Vein endothelial cell (primary cell): Measurements from ENCODE around the gene NANS. TPM values are rescaled to one million over a fixed set of nuclear protein-coding genes. Genes with fewer than 3 reads are reported as not detected.

Source experiments
- small RNA-seq: library from RNA; depleted of rRNA; stranded (forward); fragments of <200 nt; gene quantifications from one replicate; pipeline ENCODE3, GENCODE V24; 2012
- total RNA-seq: library from RNA; depleted of rRNA; stranded (reverse); fragments of >200 nt; gene quantifications from 2 replicates; pipeline ENCODE4 v1.2.3, GENCODE V29; 2012

The NANS gene, protein sequence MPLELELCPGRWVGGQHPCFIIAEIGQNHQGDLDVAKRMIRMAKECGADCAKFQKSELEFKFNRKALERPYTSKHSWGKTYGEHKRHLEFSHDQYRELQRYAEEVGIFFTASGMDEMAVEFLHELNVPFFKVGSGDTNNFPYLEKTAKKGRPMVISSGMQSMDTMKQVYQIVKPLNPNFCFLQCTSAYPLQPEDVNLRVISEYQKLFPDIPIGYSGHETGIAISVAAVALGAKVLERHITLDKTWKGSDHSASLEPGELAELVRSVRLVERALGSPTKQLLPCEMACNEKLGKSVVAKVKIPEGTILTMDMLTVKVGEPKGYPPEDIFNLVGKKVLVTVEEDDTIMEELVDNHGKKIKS
- 79.4 and 91.4 TPM in 2 replicates for total RNA-seq

DNA sequence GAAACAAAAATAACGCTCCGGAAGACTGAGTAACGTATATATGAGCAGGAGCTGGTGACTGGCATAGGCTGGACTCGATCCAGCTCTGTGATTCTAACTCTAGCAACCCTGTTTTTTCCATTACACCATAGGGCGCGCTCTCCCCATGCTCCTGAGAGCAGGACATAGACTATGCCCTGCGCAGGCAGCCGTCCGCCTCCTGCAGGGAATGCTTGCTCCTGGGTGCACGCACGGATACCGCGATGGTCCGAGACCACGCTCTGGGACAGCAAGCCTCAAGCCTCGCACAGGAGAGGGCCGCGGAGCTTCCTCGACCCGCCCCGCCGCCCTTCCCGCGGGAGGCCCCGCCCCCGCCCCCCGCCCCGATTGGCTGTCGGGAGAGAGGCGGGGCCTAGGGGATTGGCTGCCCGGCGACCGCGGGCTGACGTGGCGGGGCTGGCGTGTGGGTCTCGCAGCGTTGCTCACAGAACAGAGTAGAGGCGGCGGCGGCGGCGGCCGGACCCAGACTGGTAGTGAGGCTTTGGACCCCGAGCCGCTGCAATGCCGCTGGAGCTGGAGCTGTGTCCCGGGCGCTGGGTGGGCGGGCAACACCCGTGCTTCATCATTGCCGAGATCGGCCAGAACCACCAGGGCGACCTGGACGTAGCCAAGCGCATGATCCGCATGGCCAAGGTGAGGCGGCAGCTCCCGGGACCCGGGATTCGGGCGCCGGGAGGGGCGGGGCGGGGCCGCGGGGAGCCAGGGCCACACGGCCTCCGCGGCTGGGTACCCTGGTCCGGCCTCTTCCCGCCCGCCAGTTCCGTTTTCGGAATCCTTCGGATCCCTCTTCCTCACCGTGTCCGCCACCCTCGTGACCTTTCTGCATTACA, at the start of gene NANS:
Gene NANS, plus strand, starts transcription at position 464 of the 869 bp plus-strand sequence. Its CDS starts 77 bp downstream, at position 541.

DNA sequence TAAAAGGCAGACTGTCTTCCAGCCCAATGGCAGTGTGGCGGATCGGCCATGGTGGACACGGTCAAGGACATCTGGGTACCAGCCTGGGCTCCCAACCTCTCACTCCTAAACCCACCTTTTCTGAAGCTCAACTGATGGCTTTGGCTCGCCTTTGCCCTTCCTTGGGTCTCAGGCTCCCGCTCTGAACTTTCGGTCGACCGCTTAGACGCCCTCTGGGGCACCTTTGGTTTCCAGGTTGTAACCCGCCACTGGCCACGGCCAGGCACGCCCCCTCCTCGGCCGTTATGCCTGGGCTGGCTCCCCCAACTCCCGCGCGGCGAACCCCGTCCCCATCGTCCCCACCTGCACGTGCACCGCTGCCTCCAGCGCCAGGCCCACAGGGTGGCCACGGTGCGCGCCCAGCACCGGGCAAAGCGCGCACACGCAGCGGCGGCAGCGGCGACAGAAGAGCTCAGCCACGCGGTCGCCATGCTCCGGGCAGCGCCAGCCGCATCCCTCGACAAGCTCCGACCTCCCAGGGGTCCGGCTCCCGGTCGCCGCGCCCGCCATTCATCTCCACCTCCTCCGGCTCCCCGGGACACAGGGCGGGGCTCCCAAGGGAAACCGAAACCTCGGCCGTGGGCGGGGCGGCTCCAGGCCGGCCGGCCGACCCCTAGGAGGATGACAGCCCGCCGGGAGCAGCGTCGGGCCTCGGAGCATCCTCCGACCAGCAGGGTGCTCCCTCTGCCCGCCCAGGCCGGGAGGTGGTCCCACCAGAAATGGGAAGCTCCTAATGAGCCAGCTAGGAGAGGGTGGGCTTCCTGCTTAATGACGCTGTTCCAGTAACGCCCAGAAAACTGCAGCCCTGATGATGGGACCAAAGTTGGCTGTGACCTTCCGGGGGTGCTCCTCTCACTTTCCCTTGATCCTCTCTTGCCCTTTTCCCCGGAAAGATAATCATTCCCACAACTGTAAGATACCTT, 62.4 kb downstream of the NANS start, which contains the start of gene TRIM14:
Gene TRIM14, minus strand, starts transcription at position 583 of the 962 bp plus-strand sequence. Its CDS starts 34 bp downstream, at position 549.

Small RNA genes within 50 kb of the gene (small RNA-seq; reads per million reads assigned to genes)
- gene RF00017 = not detected
- gene RNU6-918P = not detected

Other genes with a start within 250 kb of the NANS start
- gene FOXE1, start 203.5 kb upstream of the NANS start, total RNA-seq = not detected in 2 replicates
- 14.5 and 15.0 TPM in 2 replicates for gene TRMO, start 134.2 kb upstream of the NANS start, total RNA-seq
- not detected in 2 replicates for gene HEMGN, start 118.6 kb upstream of the NANS start, total RNA-seq
- 8.5 and 10.5 TPM in 2 replicates for gene ANP32B, start 73.4 kb upstream of the NANS start, total RNA-seq
- gene TRIM14, start 62.5 kb downstream of the NANS start, total RNA-seq = 2.3 and 2.9 TPM in 2 replicates
- 0.48 and 0.65 TPM in 2 replicates for gene CORO2A, start 135.9 kb downstream of the NANS start, total RNA-seq
- gene TBC1D2, start 198.9 kb downstream of the NANS start, total RNA-seq = 6.4 and 8.5 TPM in 2 replicates